ENCODE measurements around the gene TUBA1B.

DNA sequence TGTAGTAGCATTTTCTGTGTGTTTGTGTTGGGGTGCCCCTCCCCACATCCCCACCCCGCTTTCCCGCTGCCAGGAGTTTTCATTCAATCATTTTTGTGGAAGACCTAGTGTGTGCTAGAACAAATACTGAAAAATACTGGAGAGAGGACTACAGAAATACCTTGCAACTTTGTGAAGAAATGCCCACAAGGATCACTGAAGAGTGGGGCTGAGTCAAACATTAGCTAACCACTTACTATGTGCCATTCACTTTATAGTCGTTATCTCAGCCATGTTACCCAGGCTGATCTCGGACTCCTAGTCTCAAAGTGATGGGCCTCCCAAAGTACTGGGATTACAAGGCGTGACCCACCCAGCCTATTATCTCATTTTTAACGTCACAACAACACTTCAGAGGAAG lies 20.0 kb downstream of the TUBA1B start:
- TF ChIP-seq, protein P1, sequence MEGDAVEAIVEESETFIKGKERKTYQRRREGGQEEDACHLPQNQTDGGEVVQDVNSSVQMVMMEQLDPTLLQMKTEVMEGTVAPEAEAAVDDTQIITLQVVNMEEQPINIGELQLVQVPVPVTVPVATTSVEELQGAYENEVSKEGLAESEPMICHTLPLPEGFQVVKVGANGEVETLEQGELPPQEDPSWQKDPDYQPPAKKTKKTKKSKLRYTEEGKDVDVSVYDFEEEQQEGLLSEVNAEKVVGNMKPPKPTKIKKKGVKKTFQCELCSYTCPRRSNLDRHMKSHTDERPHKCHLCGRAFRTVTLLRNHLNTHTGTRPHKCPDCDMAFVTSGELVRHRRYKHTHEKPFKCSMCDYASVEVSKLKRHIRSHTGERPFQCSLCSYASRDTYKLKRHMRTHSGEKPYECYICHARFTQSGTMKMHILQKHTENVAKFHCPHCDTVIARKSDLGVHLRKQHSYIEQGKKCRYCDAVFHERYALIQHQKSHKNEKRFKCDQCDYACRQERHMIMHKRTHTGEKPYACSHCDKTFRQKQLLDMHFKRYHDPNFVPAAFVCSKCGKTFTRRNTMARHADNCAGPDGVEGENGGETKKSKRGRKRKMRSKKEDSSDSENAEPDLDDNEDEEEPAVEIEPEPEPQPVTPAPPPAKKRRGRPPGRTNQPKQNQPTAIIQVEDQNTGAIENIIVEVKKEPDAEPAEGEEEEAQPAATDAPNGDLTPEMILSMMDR (IDR thresholded peaks at IDR 0.05; ENCODE audit: insufficient read depth, low read length, poor library complexity, severe bottlenecking): no peak
- TF ChIP-seq EZH2phosphoT487 (conservative IDR thresholded peaks at IDR 0.05; ENCODE audit: low read length): no peak

Measured in SU-DHL-6 (cell line).